Dedifferentiated amniotic fluid mesenchymal stem cell (primary cell): ENCODE measurements around the gene FBP1.
A peak's percentile ranks its signal among the peaks of the same experiment; 100 is the strongest.

ENCODE experiments used
- DNase-seq: peaks from one replicate; pipeline ENCODE4 v3.0.0-alpha.2; 2016; ENCODE audit errors: extremely low spot score

Gene FBP1

GRCh38 chr9:94639061-94639998, at the start of gene FBP1:
Gene FBP1, minus strand, starts transcription at chr9:94639518. Its CDS starts 208 bp downstream, at chr9:94639310.
- DNase-seq, result no peak

DNA sequence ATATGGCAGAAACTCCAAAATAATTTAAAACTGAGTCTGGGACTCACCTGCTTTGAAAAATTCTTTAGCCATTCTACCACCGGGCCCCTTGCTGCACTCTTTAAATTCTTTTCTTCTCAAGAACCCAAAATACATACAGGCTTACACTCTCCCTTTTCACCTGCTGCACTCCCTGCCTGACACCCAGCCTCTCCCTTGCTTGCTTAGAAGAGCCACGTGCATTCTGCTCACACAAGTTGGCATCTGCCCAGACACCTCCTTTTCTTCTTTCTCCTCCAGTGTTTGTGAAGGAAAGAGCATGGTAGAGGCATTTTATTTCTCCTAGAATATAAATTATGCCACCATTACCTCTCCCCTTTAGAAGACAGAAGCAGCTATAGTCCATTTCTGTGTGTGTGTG, 48.1 kb upstream of the FBP1 start:
- DNase-seq, result no peak

GRCh38 chr9:94685359-94685758, 46.0 kb upstream of the FBP1 start:
- DNase-seq, result no peak

DNA sequence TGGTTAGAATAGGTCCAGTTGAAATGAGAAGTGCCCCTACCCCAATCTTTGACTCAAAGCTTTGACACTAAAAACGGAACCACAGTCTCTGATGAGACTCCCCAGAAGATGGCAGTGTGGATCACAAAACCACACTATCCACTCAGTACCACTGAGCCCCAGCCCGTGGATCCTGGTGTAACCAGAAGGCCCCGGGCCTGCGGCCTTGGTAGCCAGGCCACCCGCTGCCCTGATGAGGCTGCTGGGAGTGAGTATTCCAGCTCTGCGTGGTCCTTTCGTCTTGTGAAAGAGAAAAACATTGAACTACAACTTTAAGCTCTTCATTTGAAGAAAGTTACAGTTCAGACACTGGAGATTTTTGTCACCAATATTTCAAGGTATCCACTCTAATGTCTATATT, 42.2 kb upstream of the FBP1 start:
- DNase-seq, result peak; percentile 84

- no peak for DNase-seq
Observed at GRCh38 chr9:94680621-94681020, 41.3 kb upstream of the FBP1 start.

- no peak for DNase-seq
Observed at GRCh38 chr9:94680020-94680419, 40.7 kb upstream of the FBP1 start.

DNA sequence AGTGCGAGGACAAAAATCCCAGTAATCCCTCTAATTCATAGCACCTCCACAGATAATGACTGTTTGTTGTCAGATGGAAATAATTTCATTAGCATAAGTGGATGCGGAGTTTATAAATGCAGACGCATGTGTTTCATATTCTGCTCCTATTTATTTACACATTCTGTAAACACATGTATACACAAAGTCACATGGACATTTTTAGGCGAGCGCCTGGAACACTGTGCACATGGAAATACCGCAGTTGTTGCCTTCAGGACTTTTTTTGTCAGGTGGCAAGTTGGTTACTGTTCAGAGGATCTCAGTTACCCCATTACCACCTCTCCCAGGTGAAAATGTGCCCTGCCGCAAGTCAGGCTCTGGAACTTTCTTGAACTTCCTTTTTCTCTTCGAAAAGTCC, 40.3 kb upstream of the FBP1 start:
- DNase-seq, result no peak

DNA sequence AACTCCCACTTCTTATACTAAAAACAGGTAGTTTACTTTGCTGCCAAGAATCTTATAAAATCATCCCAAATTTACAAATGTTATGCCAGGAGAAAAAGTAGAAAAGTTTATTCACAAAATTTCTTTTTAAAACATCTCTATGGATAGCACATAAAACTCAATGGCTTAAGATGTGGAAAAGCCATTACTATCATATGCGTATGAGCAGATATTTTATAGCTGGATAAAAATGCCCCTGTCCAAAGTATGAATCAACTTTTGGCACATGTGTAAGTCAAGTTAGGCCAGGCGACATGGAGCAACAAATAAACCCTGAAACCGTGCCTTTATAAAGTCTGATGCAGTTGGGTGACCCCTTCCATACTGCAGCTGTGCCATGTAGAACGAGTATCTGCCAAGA, 38.6 kb upstream of the FBP1 start:
- no peak for DNase-seq

DNA sequence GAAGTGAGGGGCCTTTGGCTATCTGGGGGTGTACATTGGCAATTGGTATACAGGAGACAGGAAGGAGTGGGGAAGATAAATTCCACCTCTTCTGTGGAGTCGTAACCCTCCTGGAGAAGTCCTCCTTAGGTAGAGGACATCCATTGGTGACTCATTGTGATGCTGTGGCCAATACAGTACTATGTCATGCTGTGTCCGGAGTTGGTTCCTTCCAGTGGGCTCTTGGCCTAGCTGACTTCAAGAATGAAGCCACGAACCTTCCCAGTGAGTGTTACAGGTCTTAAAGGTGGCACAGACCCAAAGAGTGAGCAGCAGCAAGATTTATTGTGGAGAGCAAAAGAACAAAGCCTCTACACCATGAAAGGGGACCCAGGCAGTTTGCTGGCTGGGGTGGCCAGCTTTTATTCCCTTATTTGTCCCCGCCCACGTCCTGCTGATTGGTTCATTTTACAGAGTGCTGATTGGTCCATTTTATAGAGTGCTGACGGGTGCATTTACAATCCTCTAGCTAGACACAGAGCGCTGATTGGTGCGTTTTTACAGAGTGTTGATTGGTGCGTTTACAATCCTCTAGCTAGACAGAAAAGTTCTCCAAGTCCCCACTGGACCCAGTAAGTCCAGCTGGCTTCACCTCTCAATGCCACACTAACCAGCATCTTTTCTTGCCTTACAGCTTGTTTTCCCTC, 37.3 kb upstream of the FBP1 start:
- DNase-seq, result no peak

GRCh38 chr9:94675008-94675881, 35.9 kb upstream of the FBP1 start:
- DNase-seq, result peak; percentile 51

DNA sequence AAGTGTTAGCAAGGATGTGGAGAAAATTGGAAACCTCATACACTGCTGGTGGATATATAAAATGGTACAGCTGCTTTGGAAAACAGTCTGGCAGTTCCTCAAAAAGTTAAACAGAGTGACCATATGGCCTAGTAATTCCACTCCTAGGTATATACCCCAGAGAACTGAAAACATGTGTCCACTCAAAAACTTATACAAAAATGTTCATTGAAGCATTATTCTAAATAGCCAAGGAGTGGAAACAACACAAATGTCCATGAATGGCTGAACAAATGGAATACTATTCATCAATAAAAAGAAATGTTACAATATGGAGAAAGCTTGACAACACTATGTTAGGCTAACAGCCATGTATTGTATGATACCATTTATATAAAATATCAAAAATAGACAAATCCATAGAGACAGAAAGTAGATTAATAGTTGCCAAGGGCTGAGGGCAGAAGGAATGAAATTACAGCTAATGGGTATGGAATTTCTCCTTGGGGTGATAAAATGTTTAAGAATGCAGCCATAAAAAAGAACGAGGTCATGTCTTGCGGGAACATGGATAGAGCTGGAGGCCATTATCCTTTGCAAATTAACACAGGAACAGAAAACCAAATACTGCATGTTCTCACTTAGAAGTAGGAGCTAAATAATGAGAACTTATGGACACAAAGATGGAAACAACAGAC, 33.6 kb upstream of the FBP1 start:
- peak; percentile 64 for DNase-seq

DNA sequence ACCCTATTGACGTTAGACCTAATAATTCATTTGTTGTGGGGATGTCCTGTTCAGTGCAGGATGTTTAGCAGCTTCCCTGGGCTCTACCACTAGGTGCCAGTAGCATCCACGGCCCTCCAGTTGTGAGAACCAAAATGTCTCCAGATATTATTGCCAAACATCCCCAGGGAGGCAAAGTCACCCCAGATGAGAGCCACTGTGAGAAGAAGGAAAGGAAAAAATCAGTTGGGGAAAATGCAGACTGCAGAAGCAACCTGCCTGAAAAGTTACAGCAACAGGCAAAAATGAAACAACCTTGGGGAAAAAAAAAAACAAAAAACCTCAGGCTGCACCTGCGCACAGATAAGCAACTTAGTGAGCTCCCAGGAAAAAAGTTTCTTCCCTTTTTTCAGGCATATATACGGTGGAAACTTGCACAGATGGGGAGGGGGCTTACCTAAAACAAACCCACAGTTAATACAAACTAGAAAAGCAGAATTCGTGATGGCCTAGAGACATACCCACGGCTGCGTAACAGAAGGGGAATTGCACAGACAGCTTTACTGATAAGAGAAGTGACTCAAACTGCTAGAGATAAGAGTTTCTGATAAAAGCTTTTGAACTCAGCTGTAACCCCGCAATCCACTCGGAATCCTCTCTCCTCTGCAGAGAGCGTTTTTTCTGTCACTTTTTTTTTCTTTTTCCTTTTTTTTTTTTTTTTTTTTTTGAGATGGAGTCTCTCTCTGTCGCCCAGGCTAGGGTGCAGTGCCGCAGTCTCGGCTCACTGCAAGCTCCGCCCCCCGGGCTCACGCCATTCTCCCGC, 29.8 kb upstream of the FBP1 start:
- peak; percentile 62 for DNase-seq

DNA sequence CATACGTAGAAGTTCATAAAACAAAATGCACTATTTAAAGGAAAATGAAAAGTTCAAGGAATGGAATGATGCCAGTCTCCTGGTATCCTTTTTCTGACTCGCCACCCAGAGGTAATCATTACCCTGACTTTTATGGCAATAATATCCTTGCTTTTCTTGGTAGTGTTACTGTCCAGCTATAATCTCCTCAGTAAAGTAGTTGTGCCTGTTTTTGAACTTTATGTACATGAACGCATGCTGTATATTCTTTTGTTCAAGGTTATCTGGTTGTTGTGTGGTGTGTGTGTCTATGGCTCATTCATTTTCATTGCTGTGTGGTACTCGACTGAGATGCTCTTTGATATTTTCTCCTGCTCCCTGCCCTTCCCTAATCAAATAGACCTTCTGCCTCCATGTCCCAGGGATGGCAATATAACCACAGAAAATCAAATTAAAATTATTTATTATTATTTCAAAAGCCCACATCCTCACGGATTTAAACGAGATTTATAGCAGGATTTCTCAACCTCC, 29.2 kb upstream of the FBP1 start:
- no peak for DNase-seq

- no peak for DNase-seq
Observed at GRCh38 chr9:94666364-94667099, 27.2 kb upstream of the FBP1 start.

- no peak for DNase-seq
Observed at GRCh38 chr9:94665613-94666012, 26.3 kb upstream of the FBP1 start.

DNA sequence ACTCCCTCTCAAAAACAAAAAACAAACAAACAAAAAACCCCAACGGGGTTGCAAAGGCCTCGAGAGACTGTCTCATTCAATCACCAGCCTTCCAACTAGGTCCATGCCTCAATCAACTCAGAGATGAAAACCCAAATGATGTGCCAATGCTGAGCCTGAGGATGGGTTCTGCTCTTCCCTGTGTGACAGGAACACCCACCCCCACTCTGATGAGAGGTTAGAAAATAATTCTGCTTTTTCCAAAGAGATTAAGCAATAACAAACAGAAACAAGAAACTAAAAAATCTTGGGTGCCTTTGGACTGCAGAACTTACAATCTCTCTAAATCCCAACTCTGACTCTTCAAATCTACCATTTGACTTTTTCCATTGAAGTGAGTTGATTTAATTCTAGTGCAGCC, 25.5 kb upstream of the FBP1 start:
- DNase-seq, result no peak

GRCh38 chr9:94663640-94664039, 24.3 kb upstream of the FBP1 start:
- no peak for DNase-seq

- DNase-seq, result no peak
Observed at GRCh38 chr9:94663140-94663539, 23.8 kb upstream of the FBP1 start.

DNA sequence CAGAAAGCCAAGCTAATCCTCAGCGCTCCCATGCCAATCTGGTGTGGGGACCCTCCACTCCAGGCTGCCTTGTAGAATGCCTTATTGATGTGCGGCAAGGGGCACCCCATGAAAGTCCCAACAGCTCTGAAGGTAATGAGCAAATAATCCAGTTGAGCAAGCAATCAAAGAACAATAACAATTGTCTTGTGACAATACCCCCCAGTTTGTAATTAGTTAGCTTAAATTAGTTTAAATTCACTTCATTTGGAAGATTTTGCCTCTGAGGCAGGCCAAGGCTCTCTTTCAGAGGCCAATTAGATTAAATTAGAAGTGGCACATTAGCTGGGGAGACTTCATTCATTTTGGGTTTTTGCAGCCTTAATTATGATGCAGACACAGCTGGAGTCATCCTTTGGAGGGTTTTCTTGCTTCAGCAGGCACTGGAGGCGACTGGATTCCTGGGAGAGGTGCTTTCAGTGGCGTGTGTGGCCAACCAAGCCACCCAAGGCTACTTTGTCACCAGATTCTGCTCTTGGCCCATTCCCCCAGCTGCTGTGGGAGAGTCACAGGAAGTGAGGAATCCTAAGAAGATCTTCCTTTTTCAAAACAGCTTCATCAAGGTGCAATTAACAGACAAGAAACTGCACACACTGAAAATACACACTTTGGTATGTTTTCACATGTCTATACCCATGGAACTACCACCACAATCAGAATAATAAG, 17.9 kb upstream of the FBP1 start:
- DNase-seq, result no peak
